KG1 (cell line): ENCODE measurements around the gene CXCR1.
"Not testable (repeated sequence)": the region's sequence is repeated elsewhere in the genome, so short reads cannot be mapped to it uniquely, and the experiment has no call there.

ENCODE experiments used
- DNase-seq: peaks from one replicate; lab custom pipeline; 2025; lab: John Stamatoyannopoulos, UW

Gene CXCR1

DNA sequence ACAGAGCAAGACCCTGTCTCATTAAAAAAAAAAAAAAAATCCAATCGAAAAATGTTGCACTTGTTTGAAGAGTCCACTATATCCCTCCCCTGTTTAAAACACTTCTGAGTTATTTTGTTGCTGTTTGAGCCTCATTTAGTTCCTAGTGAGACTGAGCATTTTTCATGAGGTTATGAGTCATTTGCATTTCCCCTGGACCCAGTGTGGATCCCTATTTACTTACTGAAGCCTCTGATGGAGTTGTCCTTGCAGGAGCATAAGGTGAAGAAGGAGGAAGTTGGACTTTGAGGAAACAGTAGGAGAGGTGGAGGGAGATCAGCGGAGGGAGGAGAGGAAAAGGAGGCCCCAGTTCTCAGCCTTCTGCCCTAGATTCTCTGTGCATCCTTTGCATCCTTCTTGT lies 5.1 kb downstream of the CXCR1 start:
- no peak for DNase-seq

DNA sequence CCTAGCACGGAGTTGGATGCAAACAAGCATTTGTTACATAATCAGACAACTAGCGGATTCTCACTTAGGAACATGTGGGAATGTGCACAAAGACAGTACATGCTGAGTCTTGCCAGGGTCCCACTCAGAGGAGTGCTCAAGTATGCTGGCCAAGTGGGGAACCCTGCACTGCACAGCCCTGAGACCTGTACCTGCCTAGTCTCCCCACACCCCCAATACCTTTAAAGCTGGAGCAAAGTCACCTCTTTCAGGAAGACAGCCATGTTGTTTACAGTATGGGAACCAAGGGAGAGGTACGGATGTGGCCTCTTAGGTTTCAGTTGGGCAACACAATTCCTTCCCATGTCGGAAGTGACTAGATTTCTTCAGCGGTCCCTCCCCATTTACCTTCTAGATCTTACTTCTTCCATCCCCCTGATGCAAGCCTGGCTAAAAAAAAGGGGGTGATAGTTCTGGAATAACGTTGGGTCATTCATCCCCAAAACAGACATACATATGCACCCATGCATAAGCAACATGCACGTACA lies 10.7 kb downstream of the CXCR1 start:
- DNase-seq = no peak

DNA sequence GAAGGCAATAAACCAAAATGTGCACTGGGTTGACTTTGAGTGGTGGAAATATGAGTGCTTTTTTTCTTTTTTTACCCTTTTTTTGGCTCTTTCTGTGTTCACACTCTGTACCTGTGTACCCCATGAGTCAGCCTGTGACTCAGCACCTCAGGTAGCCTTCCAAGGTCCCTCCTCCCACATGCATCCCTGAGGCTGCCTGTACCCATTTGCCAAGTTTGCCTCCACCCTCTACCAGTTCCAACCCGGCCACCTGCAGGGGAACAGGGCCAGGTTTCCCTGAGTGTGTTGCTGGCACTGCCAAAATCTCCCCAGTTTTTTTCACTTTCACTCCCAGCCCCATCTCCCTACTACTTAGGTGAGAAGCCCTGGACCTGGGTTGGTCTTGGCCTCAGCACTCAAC lies 14.0 kb downstream of the CXCR1 start:
- DNase-seq = no peak

DNA sequence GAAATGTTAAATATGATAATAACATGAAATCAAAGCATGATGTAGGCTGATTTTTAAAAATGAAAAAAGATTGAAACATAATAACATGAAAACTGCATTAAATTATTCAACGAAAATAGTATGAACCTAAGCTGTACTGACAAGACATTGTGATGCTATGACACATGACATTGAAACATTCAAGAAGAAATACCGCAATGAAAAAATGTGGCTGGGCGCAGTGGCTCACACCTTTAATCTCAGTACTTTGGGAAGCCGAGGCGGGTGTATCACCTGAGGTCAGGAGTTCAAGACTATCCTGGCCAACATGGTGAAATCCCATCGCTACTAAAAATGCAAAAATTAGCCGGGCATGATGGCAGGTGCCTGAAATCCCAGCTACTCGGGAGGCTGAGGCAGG lies 14.6 kb downstream of the CXCR1 start:
- DNase-seq = no peak

DNA sequence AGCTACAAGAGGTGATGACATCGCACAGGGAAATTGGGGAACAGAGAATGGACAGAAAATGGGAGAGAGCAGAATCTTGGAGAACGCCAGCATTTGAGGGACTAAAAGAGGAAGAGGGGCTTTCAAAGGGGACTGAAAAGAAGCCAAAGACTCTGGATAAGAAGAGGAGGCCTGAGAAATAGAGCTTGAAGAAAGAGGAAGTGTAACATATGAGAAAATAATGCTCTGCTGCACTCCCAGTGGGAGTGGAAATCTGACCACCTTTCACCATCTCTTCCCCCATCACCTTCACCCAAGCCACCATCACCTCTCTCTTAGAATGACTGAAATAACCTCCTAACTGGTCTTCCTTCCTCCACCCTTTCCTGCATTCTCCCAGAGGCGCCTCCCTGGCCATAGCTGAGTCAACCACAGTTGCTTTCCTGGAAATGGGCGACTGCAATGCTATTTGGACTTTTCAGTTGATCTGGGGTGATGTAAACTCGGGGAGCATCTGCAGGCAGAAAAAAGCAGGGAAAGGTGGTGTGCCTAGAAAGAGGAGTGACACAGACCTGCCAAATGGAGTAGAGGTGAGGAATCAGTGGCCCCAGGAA lies 16.8 kb downstream of the CXCR1 start:
- DNase-seq = no peak

DNA sequence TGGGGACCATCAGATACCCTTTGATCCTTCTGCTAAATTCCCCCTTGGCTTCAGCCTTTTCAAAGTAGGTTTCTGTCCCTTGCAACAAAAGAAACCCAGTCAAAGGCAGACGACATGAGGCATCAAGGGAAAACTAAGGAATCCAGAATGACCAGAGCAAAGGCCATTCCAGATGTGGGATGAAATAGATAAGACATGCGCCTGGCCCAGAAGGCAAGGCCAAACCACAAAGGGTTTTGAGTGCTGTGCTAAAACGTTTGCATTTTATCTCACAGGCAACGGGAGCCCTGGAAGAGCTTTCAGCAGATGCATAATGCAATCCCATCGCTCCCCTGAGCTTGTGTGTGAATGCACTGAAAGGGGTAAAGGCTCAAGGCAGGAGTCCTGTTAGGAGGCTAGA lies 17.7 kb downstream of the CXCR1 start:
- no peak for DNase-seq

DNA sequence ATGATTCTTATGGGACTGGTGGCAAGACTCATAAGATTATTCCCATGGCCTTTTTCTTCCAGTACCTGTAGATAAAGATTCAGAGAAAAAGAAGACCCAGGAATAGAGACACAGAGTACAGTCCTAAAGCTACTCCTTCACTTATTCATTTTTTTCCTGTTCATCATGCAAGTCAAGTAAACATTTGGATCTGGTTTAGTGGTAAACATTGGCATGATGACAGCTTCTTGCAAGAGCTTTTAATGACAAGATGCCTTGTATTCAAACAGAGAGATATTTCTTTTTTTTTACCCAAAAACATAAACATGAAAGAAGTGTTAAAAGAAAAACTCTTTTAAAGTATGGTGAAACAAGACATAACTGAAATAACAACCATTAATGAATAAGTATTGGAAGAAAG lies 20.7 kb downstream of the CXCR1 start:
- no peak for DNase-seq

DNA sequence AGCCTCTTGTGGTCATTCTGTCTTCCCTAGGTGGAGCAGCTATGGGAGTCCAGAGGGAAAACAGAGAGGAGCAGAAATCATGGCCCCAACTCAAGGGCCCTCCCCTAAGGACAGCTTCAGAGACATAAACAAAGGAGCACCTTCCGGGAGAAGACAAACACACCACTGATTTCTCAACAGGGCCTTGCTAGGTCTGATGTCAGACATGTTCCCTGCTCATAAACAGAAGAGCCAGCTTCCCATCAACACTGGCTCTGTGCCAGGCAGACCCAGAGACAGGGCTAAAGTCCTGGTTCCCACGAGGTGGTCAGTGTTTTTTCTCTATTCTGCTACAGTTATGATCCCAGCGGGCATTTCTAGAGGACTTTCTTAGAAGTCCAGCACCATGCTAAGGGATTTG lies 21.6 kb downstream of the CXCR1 start:
- DNase-seq = no peak

DNA sequence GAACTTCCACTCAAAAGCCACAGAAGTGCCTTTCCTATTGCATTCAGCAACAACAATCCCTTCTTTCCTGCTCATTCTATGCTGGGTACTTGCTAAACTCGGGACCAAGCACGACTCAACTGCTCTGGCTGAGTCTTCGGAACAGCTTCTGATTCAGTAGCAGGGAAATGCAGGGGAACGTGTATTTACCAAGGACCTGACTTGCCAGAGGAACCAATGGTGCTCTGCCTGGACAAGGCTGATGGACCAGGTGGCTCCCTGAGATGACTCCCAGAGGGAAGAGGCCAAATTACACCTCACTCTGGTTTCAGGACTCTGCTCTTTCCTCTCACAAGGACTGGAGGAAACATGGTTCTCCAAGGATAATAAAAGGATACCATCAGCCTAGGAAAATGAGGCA lies 28.7 kb downstream of the CXCR1 start:
- DNase-seq = no peak

DNA sequence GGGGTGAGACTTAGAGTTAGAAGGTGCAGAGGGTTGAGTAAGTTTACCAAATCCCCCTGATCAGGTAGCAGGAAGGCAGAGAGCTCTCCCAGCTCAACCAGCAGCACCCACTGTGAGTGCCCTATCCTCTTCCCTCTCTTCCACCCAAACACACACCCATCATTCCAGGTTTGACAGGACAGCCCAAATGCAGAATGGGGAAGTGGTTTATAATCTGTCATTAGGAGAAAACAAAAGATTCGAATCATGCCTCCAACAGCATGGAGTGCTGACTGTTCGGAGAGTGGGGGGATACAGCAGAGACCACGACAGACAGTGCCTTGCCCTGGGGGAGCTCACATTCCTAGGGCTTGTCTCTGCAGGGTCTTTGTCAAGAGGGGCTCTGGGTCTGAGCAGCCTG lies 29.2 kb downstream of the CXCR1 start:
- no peak for DNase-seq

DNA sequence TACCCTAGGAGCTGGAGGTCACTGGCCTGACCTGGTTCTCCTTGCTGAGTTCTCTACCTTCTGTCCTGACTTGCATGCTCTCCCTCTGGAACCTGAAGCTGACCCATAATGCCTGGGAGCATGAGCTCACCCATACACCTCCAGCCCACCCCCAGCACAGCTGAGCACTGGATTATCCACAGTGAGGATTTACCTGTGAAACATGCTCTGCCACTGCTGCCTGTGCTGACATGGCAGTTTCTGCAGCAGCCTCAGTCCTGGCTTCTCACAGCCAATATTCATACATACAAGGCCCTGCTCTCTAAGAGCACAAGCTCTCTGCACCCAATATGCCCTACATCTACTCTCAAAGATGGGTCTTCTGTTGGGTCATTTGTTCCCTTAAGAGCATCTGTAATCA lies 35.9 kb downstream of the CXCR1 start:
- DNase-seq = no peak

DNA sequence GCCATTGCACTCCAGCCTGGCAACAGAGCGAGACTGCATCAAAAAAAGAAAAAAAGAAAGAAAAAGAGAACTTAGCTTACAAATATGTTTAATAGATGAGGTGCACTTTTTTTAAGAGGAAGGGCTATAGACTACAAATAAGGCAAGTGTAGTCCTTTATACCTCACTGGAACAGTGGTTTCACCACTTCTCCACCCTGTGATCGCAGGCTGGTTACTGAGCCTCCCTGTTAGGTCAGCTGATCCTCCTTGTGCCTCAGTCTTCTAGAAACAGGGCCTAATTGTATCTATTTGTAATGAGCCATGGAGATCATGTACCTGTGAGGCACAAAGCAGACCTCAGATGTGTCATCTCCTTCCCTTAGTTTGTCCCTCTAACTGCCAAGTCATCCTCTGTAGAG lies 36.4 kb downstream of the CXCR1 start:
- DNase-seq = no peak

DNA sequence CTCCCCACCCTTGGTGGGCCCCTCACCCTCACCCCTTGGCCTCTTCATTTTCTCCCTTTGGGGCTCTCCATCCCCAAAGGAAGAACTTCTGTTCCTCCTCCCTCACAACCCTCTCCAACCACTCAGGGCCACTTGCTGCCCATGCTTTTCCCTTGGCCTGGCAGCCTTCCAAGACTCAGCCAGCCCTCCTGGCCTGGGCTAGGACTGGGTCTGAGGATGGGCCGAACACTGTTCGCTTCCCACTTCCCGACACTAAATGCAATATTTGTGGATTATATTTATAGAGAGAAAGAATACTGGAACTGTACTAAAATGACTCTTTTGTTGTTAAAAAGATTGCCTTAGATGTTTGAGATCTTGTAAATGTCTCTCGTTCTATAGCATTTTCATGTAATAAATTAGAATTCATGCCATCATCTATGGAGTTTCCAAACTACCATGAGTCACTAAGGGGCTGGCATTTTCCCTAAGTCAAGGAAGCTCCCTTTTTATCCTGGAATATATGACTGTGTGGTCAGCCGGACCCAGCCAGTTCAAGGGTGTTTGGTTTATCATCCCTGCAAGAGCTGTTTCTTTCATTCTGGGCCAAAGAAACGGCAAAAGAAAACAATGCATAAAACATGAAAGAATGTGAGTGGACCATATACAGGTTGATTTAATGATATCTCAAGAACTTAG lies 37.2 kb downstream of the CXCR1 start:
- DNase-seq = no peak

DNA sequence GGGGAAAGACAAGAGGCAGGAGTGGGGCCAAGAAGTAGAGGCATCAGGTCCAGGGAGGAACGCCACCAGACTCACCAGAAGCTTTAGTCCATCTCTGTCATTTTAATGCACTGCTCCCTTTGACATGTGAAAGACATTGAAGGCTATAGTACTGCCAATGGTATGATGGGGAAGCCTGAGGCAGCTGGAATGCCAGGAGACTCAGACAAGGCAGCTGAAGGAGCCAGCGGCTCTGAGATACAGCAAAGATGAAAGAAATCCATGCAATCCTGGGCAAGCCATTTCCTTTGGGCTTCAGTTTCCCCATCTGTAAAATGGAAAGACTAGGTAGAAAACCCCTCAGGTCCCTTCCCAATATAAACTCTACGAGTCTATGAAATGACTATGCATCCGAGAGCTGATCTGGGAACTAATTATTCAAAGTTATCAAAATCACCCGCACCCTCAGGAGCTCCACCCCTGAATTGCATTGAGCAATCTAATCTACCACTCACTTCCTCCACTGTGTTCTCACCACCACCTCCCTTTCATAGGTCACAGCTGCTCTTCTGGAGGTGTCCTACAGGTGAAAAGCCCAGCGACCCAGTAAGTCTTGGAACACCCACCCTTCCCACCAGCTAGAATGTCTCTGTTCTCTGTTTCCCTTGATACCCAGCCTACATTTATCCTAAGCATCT lies 37.8 kb downstream of the CXCR1 start:
- no peak for DNase-seq

DNA sequence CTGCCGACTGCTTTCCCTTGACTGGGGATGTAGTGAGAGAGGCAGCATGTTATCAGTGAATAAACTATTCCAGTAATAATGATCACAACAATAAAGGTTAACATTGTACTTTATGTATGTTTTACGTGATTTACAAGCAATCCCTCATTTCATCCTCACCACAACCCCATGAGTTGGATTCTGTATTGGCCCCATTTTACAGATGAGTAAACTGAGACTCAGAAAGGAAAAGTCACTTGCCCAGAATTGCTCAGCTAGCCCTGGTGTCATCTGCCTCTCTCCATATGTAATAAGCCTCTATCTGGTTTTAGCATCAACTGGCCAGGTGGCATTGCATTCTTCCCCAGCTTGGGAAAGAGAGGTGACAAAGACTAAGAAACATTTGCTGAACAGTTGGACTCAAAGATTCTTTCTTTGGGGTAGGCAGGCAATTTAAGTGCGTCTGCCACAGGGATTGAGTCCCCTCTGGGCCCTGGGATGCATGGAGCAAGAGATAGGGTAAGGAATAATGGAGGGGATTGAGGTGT lies 38.8 kb downstream of the CXCR1 start:
- no peak for DNase-seq

DNA sequence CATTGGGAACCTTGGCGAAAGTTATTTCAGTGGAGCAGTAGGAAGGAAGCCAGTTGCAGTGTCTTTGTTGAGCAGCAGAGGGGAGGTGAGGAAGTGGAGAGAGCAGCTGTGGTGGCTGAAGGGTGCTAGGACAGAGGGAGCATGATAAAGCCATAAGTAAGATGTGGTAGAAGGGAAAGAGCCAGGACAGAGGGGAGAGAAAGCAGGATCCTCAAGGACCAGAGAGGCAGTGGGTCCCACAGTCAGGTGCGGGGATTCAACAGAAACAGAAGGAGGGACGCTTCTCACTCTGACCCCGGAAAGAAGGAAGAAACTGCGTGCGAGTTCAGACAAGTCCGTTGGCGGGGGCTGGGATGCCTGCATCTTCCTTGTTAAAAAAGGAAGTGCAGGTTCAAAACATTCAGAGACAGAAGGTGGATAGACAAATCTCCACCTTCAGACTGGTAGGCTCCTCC lies 41.1 kb downstream of the CXCR1 start, which contains the start of gene CXCR2:
Gene CXCR2, plus strand, starts transcription at position 403 of the 455 bp plus-strand sequence. CDS start 8,774 bp downstream, outside the sequence.
- DNase-seq = peak; percentile 32

DNA sequence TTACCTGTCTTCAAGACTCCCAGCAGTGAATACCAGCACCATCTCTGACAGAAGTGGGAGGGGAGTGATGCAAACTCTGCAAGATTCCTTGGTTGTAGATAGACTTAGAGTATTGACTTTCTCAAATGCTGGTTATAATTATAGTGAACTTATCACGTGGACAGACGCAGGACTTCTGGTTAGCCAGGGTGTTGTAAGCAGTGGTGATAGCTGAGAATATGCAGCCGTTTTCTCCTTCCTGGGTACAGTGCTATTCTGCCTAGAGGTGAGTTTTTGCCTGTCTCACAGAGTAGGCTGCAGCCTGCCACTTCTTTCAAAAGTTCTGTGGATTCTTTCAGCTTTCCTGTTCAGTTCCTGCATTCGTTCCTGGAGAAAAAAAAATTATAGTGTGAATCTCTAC lies 41.7 kb downstream of the CXCR1 start:
- DNase-seq = no peak

DNA sequence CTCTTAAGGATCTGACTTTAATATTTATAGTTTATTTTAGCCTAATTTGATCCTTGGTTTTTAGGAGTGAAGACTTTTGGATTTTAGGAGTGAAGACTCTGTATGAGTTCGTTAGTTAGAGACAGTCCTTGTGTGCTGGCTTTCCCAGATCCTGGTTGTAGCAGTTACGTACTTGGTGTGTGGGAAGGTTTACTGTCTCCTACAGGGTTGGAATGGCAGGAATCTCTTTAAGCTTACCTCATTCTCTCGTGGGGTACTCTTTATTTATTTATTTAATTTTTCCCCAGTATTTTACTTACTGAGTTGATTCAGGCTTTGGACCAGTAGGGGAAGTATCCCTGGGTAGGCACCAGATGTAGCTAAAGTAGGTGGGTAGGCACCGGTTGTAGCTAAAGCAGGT lies 42.8 kb downstream of the CXCR1 start:
- no peak for DNase-seq

DNA sequence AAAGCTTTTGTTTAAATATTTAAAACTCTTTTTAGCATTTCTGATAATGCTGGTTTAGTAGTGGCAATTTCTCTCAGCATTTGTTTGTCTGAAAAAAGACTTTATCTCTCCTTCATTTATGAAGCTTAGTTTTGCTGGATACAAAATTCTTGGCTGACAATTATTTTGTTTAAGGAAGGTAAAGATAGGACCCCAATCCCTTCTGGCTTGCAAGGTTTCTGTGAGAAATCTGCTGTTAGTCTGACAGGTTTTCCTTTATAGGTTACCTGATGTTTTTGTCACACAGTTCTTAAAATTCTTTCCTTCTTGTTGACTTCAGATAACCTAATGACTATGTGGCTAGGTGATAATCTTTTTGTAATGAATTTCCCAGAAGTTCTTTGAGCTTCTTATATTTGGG lies 44.5 kb downstream of the CXCR1 start:
- not testable (repeated sequence) for DNase-seq

DNA sequence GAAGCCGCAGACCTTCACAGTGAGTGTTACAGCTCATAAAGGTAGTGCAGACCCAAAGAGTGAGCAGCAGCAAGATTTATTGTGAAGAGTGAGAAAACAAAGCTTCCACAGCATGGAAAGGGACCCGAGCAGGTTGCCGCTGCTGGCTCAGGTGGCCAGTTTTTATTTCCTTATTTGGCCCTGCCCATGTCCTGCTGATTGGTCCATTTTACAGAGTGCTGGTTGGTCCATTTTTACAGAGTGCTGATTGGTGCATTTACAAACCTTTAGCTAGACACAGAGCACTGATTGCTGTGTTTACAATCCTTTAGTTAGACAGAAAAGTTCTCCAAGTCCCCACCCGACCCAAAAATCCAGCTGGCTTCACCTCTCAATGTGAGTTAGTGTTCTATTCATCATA lies 45.0 kb downstream of the CXCR1 start:
- not testable (repeated sequence) for DNase-seq
